Keratinocyte (primary cell): Measurements from ENCODE around the gene PCGF5.

Experiments used
- CTCF ChIP-seq, 3 experiments: IDR thresholded peaks in 1 of 3; conservative IDR thresholded peaks in 1 of 3; optimal IDR thresholded peaks in 1 of 3; 2 replicates in 2 of 3; 3 replicates in 1 of 3; pipeline versions ENCODE3 to v1.5.1; 2011; ENCODE audit warnings: low read length in 3 of 3, mild to moderate bottlenecking in 3 of 3, moderate library complexity in 2 of 3, control low read depth in 1 of 3, inconsistent platforms in 1 of 3; ENCODE audit not compliant: insufficient read depth in 2 of 3; ENCODE audit errors: extremely low read depth in 1 of 3
- EZH2 ChIP-seq: IDR thresholded peaks from one replicate; pipeline ENCODE4 v1.6.1; 2012; ENCODE audit warnings: inconsistent platforms, mild to moderate bottlenecking, low read length, moderate library complexity

GRCh38 chr10:91220194-91220953 is at the start of gene PCGF5:
- peak in 2 of 3 experiments; percentile 6 to 30 for TF ChIP-seq CTCF (optimal IDR thresholded peaks at IDR 0.05 in 1 of 3, IDR thresholded peaks at IDR 0.05 in 1 of 3, conservative IDR thresholded peaks at IDR 0.05 in 1 of 3; ENCODE audit: extremely low read depth in 1 of 3, insufficient read depth in 2 of 3, low read length in 3 of 3)
- TF ChIP-seq EZH2, result no peak
